HEK293 (cell line): ENCODE results near the gene NELL1.

Experiments
- CTCF ChIA-PET: fragments of 350-600 bp; formaldehyde crosslinking; extraction: SDS; loops from one replicate; lab custom pipeline; 2021; ENCODE audit warnings: antibody characterized with exemption; lab: Yijun Ruan, JAX
- POLR2A ChIA-PET: fragments of 300-600 bp; formaldehyde crosslinking; extraction: SDS; loops from one replicate; lab custom pipeline; 2020; ENCODE audit warnings: antibody characterized with exemption, inconsistent platforms; lab: Yijun Ruan, JAX
- H3K27ac ChIP-seq: fragments of 200-500 bp; sonication (Bioruptor generic); 2 replicates; pipeline ENCODE4 v1.5.1; 2014; ENCODE audit warnings: low read depth, low read length, control low read depth, inconsistent platforms; ENCODE audit errors: extremely low read depth
- H3K36me3 ChIP-seq, 2 experiments: fragments of 200-500 bp in 1 of 2; sonication (Bioruptor generic) in 1 of 2; 1 replicate in 1 of 2; 2 replicates in 1 of 2; pipeline ENCODE4 v1.5.1; 2014 to 2017; ENCODE audit warnings: inconsistent platforms in 2 of 2, low read length in 2 of 2; ENCODE audit not compliant: control insufficient read depth in 2 of 2, insufficient read depth in 1 of 2
- H3K4me1 ChIP-seq: fragments of 200-500 bp; sonication (Bioruptor generic); 2 replicates; pipeline ENCODE4 v1.5.1; 2014; ENCODE audit warnings: mild to moderate bottlenecking, low read length, inconsistent platforms; ENCODE audit not compliant: control insufficient read depth, insufficient read depth
- H3K4me3 ChIP-seq: 2 replicates; pipeline ENCODE4 v1.5.1; 2011; ENCODE audit warnings: low read depth, mild to moderate bottlenecking, control low read depth, low read length, moderate library complexity
- H3K9me3 ChIP-seq: fragments of 200-500 bp; sonication (Bioruptor generic); 2 replicates; pipeline ENCODE4 v1.5.1; 2014; ENCODE audit warnings: low read depth, low read length, inconsistent platforms; ENCODE audit not compliant: control insufficient read depth, insufficient read depth
- EGR2 ChIP-seq: fragments of 450-650 bp; formaldehyde crosslinking; IDR thresholded peaks from 2 replicates; pipeline ENCODE4 v1.5.1; 2016; ENCODE audit warnings: low read depth, missing biosample characterization, missing genetic modification characterization
- KLF8 ChIP-seq: fragments of 450-650 bp; formaldehyde crosslinking; IDR thresholded peaks from 2 replicates; pipeline ENCODE4 v1.5.1; 2016; ENCODE audit warnings: missing biosample characterization, missing genetic modification characterization
- MYNN ChIP-seq: fragments of 450-650 bp; formaldehyde crosslinking; IDR thresholded peaks from 2 replicates; pipeline ENCODE4 v1.5.1; 2016; ENCODE audit warnings: missing biosample characterization, missing genetic modification characterization, borderline replicate concordance
- OVOL3 ChIP-seq: fragments of 450-650 bp; formaldehyde crosslinking; IDR thresholded peaks from 2 replicates; pipeline ENCODE4 v1.5.1; 2016; ENCODE audit warnings: missing biosample characterization, missing genetic modification characterization
- PATZ1 ChIP-seq: fragments of 450-650 bp; formaldehyde crosslinking; IDR thresholded peaks from 2 replicates; pipeline ENCODE4 v1.5.1; 2016; ENCODE audit warnings: missing biosample characterization, missing genetic modification characterization
- SP7 ChIP-seq: fragments of 450-650 bp; formaldehyde crosslinking; IDR thresholded peaks from 2 replicates; pipeline ENCODE4 v1.5.1; 2016; ENCODE audit warnings: missing biosample characterization, missing genetic modification characterization
- ZFP41 ChIP-seq: fragments of 450-650 bp; formaldehyde crosslinking; IDR thresholded peaks from 2 replicates; pipeline ENCODE4 v1.5.1; 2016; ENCODE audit warnings: missing biosample characterization, missing genetic modification characterization, borderline replicate concordance
- ZIC2 ChIP-seq: fragments of 450-650 bp; formaldehyde crosslinking; IDR thresholded peaks from 2 replicates; pipeline ENCODE4 v1.5.1; 2016; ENCODE audit warnings: missing biosample characterization, missing genetic modification characterization
- ZNF132 ChIP-seq: fragments of 450-650 bp; formaldehyde crosslinking; IDR thresholded peaks from 2 replicates; pipeline ENCODE4 v1.5.1; 2017; ENCODE audit warnings: missing biosample characterization, missing genetic modification characterization, borderline replicate concordance
- ZNF133 ChIP-seq: fragments of 450-650 bp; formaldehyde crosslinking; IDR thresholded peaks from 2 replicates; pipeline ENCODE4 v1.5.1; 2016; ENCODE audit warnings: missing biosample characterization, missing genetic modification characterization
- ZNF157 ChIP-seq: fragments of 450-650 bp; formaldehyde crosslinking; IDR thresholded peaks from 2 replicates; pipeline ENCODE4 v1.5.1; 2016; ENCODE audit warnings: missing biosample characterization, missing genetic modification characterization
- ZNF280D ChIP-seq: fragments of 450-650 bp; formaldehyde crosslinking; IDR thresholded peaks from 2 replicates; pipeline ENCODE4 v1.5.1; 2016; ENCODE audit warnings: missing biosample characterization, missing genetic modification characterization
- ZNF362 ChIP-seq: fragments of 450-650 bp; formaldehyde crosslinking; IDR thresholded peaks from 2 replicates; pipeline ENCODE4 v1.5.1; 2016; ENCODE audit warnings: missing biosample characterization, missing genetic modification characterization
- ZNF416 ChIP-seq: fragments of 450-650 bp; formaldehyde crosslinking; IDR thresholded peaks from 2 replicates; pipeline ENCODE4 v1.5.1; 2016; ENCODE audit warnings: missing biosample characterization, missing genetic modification characterization
- ZNF426 ChIP-seq: fragments of 450-650 bp; formaldehyde crosslinking; IDR thresholded peaks from 2 replicates; pipeline ENCODE4 v1.5.1; 2017; ENCODE audit warnings: missing biosample characterization, missing genetic modification characterization, mild to moderate bottlenecking, inconsistent platforms, moderate library complexity
- ZNF521 ChIP-seq: fragments of 450-650 bp; formaldehyde crosslinking; IDR thresholded peaks from 2 replicates; pipeline ENCODE4 v1.5.1; 2017; ENCODE audit warnings: missing biosample characterization, mild to moderate bottlenecking, missing genetic modification characterization
- ZNF580 ChIP-seq: fragments of 450-650 bp; formaldehyde crosslinking; IDR thresholded peaks from 2 replicates; pipeline ENCODE4 v1.5.1; 2016; ENCODE audit warnings: missing biosample characterization, missing genetic modification characterization
- ZNF747 ChIP-seq: fragments of 450-650 bp; formaldehyde crosslinking; IDR thresholded peaks from 2 replicates; pipeline ENCODE4 v1.5.1; 2016; ENCODE audit warnings: missing biosample characterization, missing genetic modification characterization
- ZSCAN18 ChIP-seq: fragments of 450-650 bp; formaldehyde crosslinking; IDR thresholded peaks from 2 replicates; pipeline ENCODE4 v1.5.1; 2016; ENCODE audit warnings: missing biosample characterization, missing genetic modification characterization
- ZSCAN30 ChIP-seq: fragments of 450-650 bp; IDR thresholded peaks from 2 replicates; pipeline ENCODE4 v1.5.1; 2018; ENCODE audit warnings: missing biosample characterization, mild to moderate bottlenecking, missing genetic modification characterization, moderate library complexity
- TF ChIP-seq, protein P1 (sequence below): fragments of 450-650 bp; IDR thresholded peaks from 2 replicates; pipeline ENCODE4 v1.5.1; 2018; ENCODE audit warnings: missing biosample characterization, missing genetic modification characterization

NELL1 gene

DNA sequence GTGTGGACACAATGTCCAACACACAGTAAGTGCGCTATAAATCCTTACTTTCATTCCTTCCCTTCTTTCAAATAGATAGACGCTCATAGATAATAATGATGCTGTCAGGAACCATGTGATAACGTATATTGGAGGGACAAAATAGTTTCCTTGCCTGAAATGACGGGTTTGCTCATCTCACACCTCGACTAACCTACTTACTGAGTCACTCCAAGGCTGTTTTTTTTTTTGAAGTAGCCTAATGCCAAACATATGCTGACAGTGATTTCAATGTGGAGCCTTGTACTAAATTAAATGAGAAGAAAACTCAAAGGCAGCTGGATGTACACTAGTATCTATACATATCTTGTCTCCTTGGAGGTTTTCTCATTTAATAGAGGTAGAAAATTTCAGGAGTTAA is 400.5 kb downstream of the NELL1 start:
- H3K4me3 ChIP-seq = no peak overlapping the region
- no peak overlapping the region for H3K27ac ChIP-seq
- H3K4me1 ChIP-seq = no peaks in the 10 kb centered on the region
- H3K9me3 ChIP-seq = no peaks in the 10 kb centered on the region
- POLR2A ChIA-PET = no interaction called here
- no peaks in the 10 kb centered on the region for H3K36me3 ChIP-seq
- CTCF ChIA-PET = no interaction called here
- no peak for TF ChIP-seq ZNF426 (tag by site-specific recombination)
- TF ChIP-seq, protein P1, sequence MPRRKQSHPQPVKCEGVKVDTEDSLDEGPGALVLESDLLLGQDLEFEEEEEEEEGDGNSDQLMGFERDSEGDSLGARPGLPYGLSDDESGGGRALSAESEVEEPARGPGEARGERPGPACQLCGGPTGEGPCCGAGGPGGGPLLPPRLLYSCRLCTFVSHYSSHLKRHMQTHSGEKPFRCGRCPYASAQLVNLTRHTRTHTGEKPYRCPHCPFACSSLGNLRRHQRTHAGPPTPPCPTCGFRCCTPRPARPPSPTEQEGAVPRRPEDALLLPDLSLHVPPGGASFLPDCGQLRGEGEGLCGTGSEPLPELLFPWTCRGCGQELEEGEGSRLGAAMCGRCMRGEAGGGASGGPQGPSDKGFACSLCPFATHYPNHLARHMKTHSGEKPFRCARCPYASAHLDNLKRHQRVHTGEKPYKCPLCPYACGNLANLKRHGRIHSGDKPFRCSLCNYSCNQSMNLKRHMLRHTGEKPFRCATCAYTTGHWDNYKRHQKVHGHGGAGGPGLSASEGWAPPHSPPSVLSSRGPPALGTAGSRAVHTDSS (tag by site-specific recombination) = no peak
- TF ChIP-seq ZSCAN30 (tag by site-specific recombination) = no peak

DNA sequence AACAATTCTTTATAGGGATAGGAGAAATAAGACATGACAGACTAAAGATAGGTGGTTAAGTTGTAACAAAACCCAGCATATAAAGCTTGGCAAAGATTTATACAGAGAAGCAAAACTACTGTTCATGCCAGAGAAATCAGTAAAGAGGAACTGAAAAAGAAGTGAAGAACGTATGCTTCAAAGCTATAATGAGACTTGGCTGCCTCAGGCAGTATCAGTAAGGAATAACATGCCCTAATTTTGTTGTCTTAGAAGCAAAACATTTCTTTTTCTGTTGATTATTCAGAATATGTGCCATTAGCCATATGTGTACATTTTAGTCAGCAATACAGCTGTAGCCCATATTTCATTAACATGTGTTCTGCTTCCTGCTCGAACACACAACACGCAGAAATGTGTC is 403.2 kb downstream of the NELL1 start:
- Histone ChIP-seq H3K4me1 (no peaks in the 10 kb centered on the region), H3K27ac (no peak overlapping the region), H3K9me3 (no peaks in the 10 kb centered on the region), H3K4me3 (no peak overlapping the region), H3K36me3 (no peaks in the 10 kb centered on the region)
- TF ChIP-seq ZNF416 = no peak
- TF ChIP-seq OVOL3 (tag by site-specific recombination) = no peak
- no peak for TF ChIP-seq ZNF132 (tag by site-specific recombination)
- TF ChIP-seq ZNF521 (tag by site-specific recombination) = no peak
- TF ChIP-seq, protein P1 (tag by site-specific recombination) = no peak
- no peak for TF ChIP-seq ZNF580 (tag by site-specific recombination)
- no peak for TF ChIP-seq ZFP41 (tag by site-specific recombination)
- TF ChIP-seq ZNF133 (tag by site-specific recombination) = no peak
- TF ChIP-seq ZNF747 = no peak
- TF ChIP-seq ZIC2 (tag by site-specific recombination) = no peak
- TF ChIP-seq ZNF362 (tag by site-specific recombination) = no peak
- TF ChIP-seq ZNF280D (tag by site-specific recombination) = no peak
- POLR2A ChIA-PET = no interaction called here
- CTCF ChIA-PET = no interaction called here

GRCh38 chr11:21082853-21083252 is 413.5 kb downstream of the NELL1 start:
- Histone ChIP-seq H3K4me1 (no peaks in the 10 kb centered on the region), H3K27ac (no peak overlapping the region), H3K36me3 (no peaks in the 10 kb centered on the region), H3K9me3 (no peaks in the 10 kb centered on the region), H3K4me3 (no peak overlapping the region)
- POLR2A ChIA-PET = no interaction called here
- CTCF ChIA-PET = no interaction called here
- TF ChIP-seq MYNN (no peak), KLF8 (tag by site-specific recombination) (no peak), OVOL3 (tag by site-specific recombination) (no peak), PATZ1 (tag by site-specific recombination) (no peak), ZNF157 (no peak), ZSCAN18 (tag by site-specific recombination) (no peak), EGR2 (tag by site-specific recombination) (no peak), SP7 (tag by site-specific recombination) (no peak)
